Measurements from ENCODE around the gene PUS10.

DNA sequence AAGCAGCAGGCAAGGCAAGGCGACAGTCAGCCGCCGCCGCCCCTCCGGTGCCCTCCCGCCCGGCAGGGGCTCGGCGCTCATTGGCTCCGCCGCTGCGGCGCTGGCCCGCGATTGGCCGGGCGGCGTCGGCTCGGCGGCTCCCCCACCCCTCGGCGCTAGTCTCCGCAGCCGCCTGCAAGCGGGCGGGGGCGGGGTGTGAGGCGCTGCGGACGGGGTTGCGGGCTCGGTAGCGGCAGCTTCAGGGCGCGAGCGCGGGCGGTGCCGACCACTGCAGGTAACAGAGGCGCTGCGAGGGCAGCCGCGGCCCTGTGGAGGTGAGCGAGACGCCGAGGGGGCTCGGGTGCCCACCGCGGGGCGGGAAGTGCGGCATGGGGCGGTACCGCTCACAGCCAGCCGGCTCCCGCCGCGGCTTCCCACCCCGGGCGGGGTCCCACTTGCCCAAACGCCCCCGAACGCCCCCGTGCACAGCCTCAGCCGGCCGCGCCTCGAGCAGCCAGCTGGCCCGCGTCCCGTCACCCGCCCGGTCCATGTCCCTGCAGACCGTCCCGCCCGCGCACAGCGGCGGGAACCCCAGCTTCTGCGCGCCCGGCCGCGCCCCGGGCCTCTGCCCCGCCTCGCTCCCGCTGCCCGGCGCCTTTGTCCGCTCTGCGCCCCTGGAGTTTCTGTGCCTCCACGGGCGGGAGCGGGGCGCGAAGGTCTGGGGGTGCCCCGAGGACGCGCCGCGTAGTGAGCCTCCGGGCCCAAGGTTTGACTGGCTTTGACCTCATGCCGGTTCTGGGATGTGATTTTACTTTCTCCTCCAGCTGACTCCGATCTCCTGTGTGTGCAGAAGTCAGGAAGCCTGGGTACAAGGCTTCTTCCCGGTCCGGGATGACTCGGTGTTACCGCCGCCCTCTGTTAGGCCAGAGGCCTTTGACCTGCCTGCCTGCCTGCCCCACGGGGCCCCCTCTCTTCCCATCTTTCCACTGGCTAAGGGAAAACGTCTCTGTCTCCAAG, 48.0 kb upstream of the PUS10 start, which contains the start of gene SANBR:
- TF ChIP-seq, protein P1, sequence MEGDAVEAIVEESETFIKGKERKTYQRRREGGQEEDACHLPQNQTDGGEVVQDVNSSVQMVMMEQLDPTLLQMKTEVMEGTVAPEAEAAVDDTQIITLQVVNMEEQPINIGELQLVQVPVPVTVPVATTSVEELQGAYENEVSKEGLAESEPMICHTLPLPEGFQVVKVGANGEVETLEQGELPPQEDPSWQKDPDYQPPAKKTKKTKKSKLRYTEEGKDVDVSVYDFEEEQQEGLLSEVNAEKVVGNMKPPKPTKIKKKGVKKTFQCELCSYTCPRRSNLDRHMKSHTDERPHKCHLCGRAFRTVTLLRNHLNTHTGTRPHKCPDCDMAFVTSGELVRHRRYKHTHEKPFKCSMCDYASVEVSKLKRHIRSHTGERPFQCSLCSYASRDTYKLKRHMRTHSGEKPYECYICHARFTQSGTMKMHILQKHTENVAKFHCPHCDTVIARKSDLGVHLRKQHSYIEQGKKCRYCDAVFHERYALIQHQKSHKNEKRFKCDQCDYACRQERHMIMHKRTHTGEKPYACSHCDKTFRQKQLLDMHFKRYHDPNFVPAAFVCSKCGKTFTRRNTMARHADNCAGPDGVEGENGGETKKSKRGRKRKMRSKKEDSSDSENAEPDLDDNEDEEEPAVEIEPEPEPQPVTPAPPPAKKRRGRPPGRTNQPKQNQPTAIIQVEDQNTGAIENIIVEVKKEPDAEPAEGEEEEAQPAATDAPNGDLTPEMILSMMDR (IDR thresholded peaks at IDR 0.05) = peak in 2 of 7 experiments; percentile 12 to 23
- TF ChIP-seq POLR2A (IDR thresholded peaks at IDR 0.05) = peak; percentile 42 to 52 (median 48)

All from body of pancreas (tissue), 4 donors.